ENCODE data around the gene USP21.

The USP21 gene

DNA sequence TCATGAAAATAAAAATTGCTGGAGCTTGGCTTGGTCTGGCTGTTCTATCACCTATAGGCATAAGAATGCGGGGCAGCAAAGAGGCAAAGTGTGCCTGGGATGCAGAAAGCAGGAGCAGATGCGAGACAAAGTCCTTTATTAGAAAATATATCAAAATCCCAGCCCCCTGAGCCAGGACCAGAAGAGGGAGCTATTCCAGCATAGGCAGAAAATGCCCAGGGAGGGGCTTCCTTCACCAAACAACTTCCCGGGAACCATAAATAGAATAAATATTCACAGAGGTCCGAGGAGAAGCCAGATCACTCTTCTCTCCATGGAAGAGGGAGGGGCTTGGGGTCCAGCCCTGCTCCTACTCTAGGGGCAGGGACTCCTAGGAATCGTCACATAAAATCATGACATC is 11.9 kb downstream of the USP21 start:
- H3K4me3 ChIP-seq (ENCODE audit: low read depth, low read length), result no peak overlapping the region
- no peaks in the 10 kb centered on the region for H3K9me3 ChIP-seq
- H3K36me3 ChIP-seq, result peaks cover 49% of the 10 kb centered on the region
- TF ChIP-seq, protein P1, sequence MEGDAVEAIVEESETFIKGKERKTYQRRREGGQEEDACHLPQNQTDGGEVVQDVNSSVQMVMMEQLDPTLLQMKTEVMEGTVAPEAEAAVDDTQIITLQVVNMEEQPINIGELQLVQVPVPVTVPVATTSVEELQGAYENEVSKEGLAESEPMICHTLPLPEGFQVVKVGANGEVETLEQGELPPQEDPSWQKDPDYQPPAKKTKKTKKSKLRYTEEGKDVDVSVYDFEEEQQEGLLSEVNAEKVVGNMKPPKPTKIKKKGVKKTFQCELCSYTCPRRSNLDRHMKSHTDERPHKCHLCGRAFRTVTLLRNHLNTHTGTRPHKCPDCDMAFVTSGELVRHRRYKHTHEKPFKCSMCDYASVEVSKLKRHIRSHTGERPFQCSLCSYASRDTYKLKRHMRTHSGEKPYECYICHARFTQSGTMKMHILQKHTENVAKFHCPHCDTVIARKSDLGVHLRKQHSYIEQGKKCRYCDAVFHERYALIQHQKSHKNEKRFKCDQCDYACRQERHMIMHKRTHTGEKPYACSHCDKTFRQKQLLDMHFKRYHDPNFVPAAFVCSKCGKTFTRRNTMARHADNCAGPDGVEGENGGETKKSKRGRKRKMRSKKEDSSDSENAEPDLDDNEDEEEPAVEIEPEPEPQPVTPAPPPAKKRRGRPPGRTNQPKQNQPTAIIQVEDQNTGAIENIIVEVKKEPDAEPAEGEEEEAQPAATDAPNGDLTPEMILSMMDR (IDR thresholded peaks at IDR 0.05; ENCODE audit: low read depth, low read length), result peak; percentile 31; the same call in 1 of the 2 replicates
- no peaks in the 10 kb centered on the region for H3K27me3 ChIP-seq
- H3K4me1 ChIP-seq, result no peaks in the 10 kb centered on the region
- no peak for DNase-seq

DNA sequence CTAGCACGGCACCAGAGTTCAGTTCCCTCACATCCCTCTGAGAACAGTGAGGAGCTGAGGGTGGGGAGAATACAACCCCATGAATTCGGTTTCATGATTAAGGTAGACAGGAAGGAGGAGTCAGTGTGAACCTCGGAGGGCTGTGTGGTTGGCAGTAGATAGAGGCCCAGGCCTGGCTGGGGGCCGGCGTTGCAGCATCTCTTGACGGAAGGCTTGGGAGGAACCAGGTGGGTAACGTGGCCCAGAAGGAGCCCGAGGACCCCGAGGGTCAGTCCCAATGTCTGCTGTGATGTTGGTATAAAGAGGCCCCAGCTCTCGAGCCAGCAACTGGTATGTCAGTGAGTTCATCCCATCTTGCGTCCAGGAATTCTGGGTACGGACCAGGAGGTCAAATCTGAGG is 12.4 kb downstream of the USP21 start:
- Histone ChIP-seq H3K36me3 (peaks cover 49% of the 10 kb centered on the region), H3K27me3 (no peaks in the 10 kb centered on the region), H3K4me3 (ENCODE audit: low read depth, low read length) (no peak overlapping the region), H3K4me1 (no peaks in the 10 kb centered on the region), H3K9me3 (no peaks in the 10 kb centered on the region)
- DNase-seq, result no peak
- TF ChIP-seq, protein P1 (IDR thresholded peaks at IDR 0.05; ENCODE audit: low read depth, low read length), result no peak

DNA sequence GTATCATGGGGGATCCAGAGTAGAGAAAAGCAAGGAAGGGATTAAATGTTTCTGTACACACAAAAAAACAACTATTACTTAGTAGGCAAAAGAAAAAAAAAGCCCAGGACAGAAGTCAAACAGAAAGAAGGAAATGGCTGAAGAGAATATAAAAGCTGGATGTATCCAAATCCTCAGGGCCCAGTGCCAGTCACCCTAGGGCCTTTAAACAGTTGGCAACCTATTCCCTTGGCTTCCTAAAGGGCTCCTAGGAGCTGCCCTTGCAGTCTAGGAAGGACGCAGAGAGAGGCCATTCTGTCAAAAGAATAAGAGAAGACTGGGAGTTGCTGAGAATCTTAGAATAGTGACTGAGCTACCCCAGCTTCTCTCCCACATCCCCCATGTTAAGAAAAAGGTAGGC is 13.0 kb downstream of the USP21 start:
- Histone ChIP-seq H3K27me3 (no peaks in the 10 kb centered on the region), H3K36me3 (peaks cover 49% of the 10 kb centered on the region), H3K4me1 (no peaks in the 10 kb centered on the region), H3K4me3 (ENCODE audit: low read depth, low read length) (no peak overlapping the region), H3K9me3 (no peaks in the 10 kb centered on the region)
- TF ChIP-seq, protein P1 (IDR thresholded peaks at IDR 0.05; ENCODE audit: low read depth, low read length), result no peak
- DNase-seq, result no peak

DNA sequence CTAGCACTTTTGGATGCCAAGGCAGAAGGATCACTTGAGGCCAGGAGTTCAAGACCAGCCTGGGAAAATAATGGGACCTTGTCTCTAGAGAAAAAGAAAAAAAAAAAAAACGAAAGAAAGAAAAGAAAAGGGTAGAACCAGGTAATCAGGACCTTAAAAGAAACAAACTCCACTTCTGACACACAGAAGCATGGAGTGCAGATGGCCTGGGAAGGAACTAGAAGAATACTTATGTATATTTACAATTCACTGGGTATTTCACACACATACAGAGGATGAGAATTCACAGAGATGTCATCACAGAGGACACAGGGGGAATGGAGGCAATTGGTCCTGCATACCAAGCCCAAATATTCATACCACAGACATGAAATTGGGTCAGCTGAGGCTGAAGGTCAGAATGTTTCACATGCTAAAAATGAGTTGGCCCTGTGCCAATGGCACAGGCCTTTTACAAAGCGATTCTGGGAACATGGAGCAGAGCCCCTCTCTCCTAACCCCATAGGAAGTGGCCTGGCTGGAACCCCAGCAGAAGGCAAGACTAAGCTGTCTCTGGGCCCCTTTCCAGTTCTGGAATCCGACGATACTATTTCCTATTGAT is 13.6 kb downstream of the USP21 start:
- no peak overlapping the region for H3K4me3 ChIP-seq (ENCODE audit: low read depth, low read length)
- no peaks in the 10 kb centered on the region for H3K27me3 ChIP-seq
- no peak for DNase-seq
- TF ChIP-seq, protein P1 (IDR thresholded peaks at IDR 0.05; ENCODE audit: low read depth, low read length), result no peak
- peaks cover 49% of the 10 kb centered on the region for H3K36me3 ChIP-seq
- no peaks in the 10 kb centered on the region; the same call in 1 of the 2 replicates for H3K4me1 ChIP-seq
- H3K9me3 ChIP-seq, result no peaks in the 10 kb centered on the region

DNA sequence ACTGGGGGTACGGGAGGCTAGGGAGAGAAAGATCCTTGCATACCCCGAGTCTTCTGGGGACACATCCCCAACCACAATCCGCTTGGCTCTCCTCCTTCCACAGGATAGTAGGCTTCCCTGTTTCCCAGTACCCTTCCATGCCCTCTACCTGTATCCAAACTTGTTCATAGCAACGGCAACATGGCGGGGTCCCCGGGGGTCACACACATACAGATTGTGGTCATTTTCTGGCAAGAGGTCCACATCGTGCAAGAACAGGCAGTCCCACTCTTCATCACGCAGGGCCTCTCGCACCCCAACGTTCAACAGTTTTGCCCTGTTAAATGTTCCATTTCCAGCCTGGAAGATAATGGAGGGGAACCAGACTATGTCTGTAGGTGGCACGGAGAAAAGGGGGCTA is 14.4 kb downstream of the USP21 start:
- Histone ChIP-seq H3K36me3 (peaks cover 49% of the 10 kb centered on the region), H3K4me1 (no peaks in the 10 kb centered on the region; the same call in 1 of the 2 replicates), H3K27me3 (no peaks in the 10 kb centered on the region), H3K9me3 (no peaks in the 10 kb centered on the region), H3K4me3 (ENCODE audit: low read depth, low read length) (no peak overlapping the region)
- DNase-seq, result no peak
- TF ChIP-seq, protein P1 (IDR thresholded peaks at IDR 0.05; ENCODE audit: low read depth, low read length), result no peak

DNA sequence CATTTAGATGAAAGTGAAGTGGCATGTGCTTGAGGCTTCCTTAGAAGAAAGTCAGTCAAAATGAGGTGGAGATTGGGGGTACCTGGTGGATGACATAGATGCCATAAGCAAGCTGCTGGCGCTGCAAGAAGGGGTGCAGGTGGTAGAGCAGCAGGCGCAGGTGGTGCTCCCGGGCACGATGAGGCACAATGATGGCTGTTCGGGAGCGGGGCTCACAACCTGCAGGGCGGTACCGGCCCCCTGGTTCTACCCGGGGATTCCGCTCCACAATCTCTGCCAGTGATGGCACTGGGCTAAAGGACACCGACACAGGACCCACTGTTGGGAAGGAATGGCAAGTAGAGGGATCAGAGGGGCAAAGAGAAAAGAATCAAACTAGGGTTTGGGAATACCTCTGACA is 15.6 kb downstream of the USP21 start:
- TF ChIP-seq, protein P1 (IDR thresholded peaks at IDR 0.05; ENCODE audit: low read depth, low read length), result no peak
- Histone ChIP-seq H3K27me3 (no peaks in the 10 kb centered on the region), H3K9me3 (no peaks in the 10 kb centered on the region), H3K4me1 (no peaks in the 10 kb centered on the region; the same call in 1 of the 2 replicates), H3K36me3 (peaks cover 49% of the 10 kb centered on the region), H3K4me3 (ENCODE audit: low read depth, low read length) (no peak overlapping the region)
- no peak for DNase-seq

Measured in BE2C (cell line).